SU-DHL-6 (cell line): ENCODE data around the gene SIRT6.
"Not testable (repeated sequence)": the region's sequence is repeated elsewhere in the genome, so short reads cannot be mapped to it uniquely, and the experiment has no call there.

Source experiments
- CTCF ChIP-seq: fragments of 200-600 bp; sonication (generic); IDR thresholded peaks from one replicate; pipeline ENCODE4 v1.5.1; 2017; ENCODE audit warnings: antibody characterized with exemption, mild to moderate bottlenecking, low read length, moderate library complexity; ENCODE audit not compliant: insufficient read depth, poor library complexity, severe bottlenecking
- EZH2phosphoT487 ChIP-seq: fragments of 200-600 bp; sonication (generic), shearing (Covaris generic); conservative IDR thresholded peaks from 2 replicates; pipeline ENCODE4 v1.6.1; 2018; ENCODE audit warnings: mild to moderate bottlenecking, antibody characterized with exemption, low read length, moderate library complexity, mixed read lengths

DNA sequence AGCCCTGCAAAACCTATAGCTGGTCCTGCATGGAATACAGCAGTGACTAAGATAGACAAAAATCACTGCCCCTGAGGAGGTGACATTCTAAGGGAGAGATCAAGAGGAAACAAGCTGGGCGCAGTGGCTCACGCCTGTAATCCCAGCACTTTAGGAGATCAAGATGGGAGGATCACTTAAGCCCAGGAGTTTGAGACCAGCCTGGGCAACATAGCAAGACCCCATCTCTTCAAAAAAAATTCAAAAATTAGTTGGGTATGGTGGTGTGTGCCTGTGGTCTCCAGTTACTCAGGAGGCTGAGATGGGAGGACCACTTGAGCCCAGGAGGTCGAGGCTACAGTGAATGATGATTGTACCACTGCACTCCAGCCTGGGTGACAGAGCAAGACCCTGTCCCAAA lies 10.2 kb upstream of the SIRT6 start:
- not testable (repeated sequence) for TF ChIP-seq CTCF, EZH2phosphoT487
